PC-3 (cell line): ENCODE data around the gene ST6GALNAC1. TPM values are rescaled to one million over a fixed set of nuclear protein-coding genes. Genes with fewer than 3 reads are reported as not detected.

ENCODE experiments used
- ATAC-seq: fragments of 200-7000 bp; cut with Tn5 transposase; 2 replicates; pipeline ENCODE4 v1.9.1; 2020; ENCODE audit warnings: mild to moderate bottlenecking, moderate library complexity
- BruUV-seq: library from RNA; stranded (reverse); fragments of 400-500 nt; replicated peaks from 2 replicates; lab custom pipeline; 2021; lab: Mats Ljungman, UMichigan
- CTCF ChIA-PET: fragments of 300-600 bp; sonication (Branson Sonifier 250); formaldehyde crosslinking; loops from one replicate; lab custom pipeline; 2022; ENCODE audit warnings: antibody characterized with exemption; lab: Charles Lee
- POLR2A ChIA-PET: fragments of 300-600 bp; sonication (Branson Sonifier 250); formaldehyde crosslinking; loops from one replicate; lab custom pipeline; 2022; ENCODE audit warnings: antibody characterized with exemption; ENCODE audit not compliant: unreplicated experiment; lab: Charles Lee
- DNase-seq: peaks from one replicate; pipeline ENCODE4 v3.0.0-alpha.2; 2015
- H2AFZ ChIP-seq: fragments of 300-600 bp; sonication (generic); 2 replicates; pipeline ENCODE4 v1.6.0; 2016; ENCODE audit warnings: antibody characterized with exemption, low read length
- H3F3A ChIP-seq: fragments of 300-600 bp; sonication (generic); one replicate; pipeline ENCODE4 v1.6.0; 2017; ENCODE audit warnings: antibody characterized with exemption, low read length, control low read depth, mild to moderate bottlenecking; ENCODE audit not compliant: unreplicated experiment
- H3K27ac ChIP-seq: fragments of 300-600 bp; sonication (generic); 2 replicates; pipeline ENCODE4 v1.5.1; 2016; ENCODE audit warnings: mild to moderate bottlenecking, low read length
- H3K27me3 ChIP-seq: fragments of 300-600 bp; sonication (generic); 2 replicates; pipeline ENCODE4 v1.6.1; 2016; ENCODE audit warnings: low read length, mixed read lengths
- H3K36me3 ChIP-seq: fragments of 300-600 bp; sonication (generic); 2 replicates; pipeline ENCODE4 v1.6.1; 2016; ENCODE audit warnings: low read depth, mixed run types, low read length, mixed read lengths
- H3K4me1 ChIP-seq: fragments of 300-600 bp; sonication (generic); 2 replicates; pipeline ENCODE4 v1.5.1; 2016; ENCODE audit warnings: low read length; ENCODE audit not compliant: insufficient read depth
- H3K4me2 ChIP-seq: fragments of 300-600 bp; sonication (generic); 2 replicates; pipeline ENCODE4 v1.6.0; 2016; ENCODE audit warnings: low read length
- H3K4me3 ChIP-seq: fragments of 300-600 bp; sonication (generic); 2 replicates; pipeline ENCODE4 v1.5.1; 2016; ENCODE audit warnings: mild to moderate bottlenecking, low read length, mixed read lengths
- H3K79me2 ChIP-seq: fragments of 300-600 bp; sonication (generic); 2 replicates; pipeline ENCODE4 v1.6.1; 2017; ENCODE audit warnings: low read length, mixed read lengths
- H3K9ac ChIP-seq: fragments of 300-600 bp; sonication (generic); 2 replicates; pipeline ENCODE4 v1.6.0; 2016; ENCODE audit warnings: mild to moderate bottlenecking, low read length
- H3K9me2 ChIP-seq: fragments of 300-600 bp; sonication (generic); replicated peaks from 2 replicates; pipeline ENCODE4 v1.6.1; 2016; ENCODE audit warnings: mixed run types, low read length, mixed read lengths
- H3K9me3 ChIP-seq: fragments of 300-600 bp; sonication (generic); 2 replicates; pipeline ENCODE4 v1.6.1; 2016; ENCODE audit warnings: low read length, mixed read lengths
- H4K20me1 ChIP-seq: fragments of 300-600 bp; sonication (generic); 2 replicates; pipeline ENCODE4 v1.6.1; 2016; ENCODE audit warnings: low read length, mixed read lengths
- CTCF ChIP-seq: fragments of 300-600 bp; sonication (generic); conservative IDR thresholded peaks from 2 replicates; pipeline ENCODE4 v1.5.1; 2017; ENCODE audit warnings: antibody characterized with exemption, low read depth, mild to moderate bottlenecking, low read length
- EZH2 ChIP-seq: fragments of 300-600 bp; sonication (generic); IDR thresholded peaks from one replicate; pipeline ENCODE4 v1.6.1; 2017; ENCODE audit warnings: antibody characterized with exemption, mild to moderate bottlenecking, low read length; ENCODE audit not compliant: unreplicated experiment
- EZH2phosphoT487 ChIP-seq: fragments of 300-600 bp; sonication (generic); IDR thresholded peaks from 2 replicates; pipeline ENCODE4 v1.6.1; 2018; ENCODE audit warnings: mild to moderate bottlenecking, antibody characterized with exemption, low read length, borderline replicate concordance
- intact Hi-C: fragments of 100-400 bp; cut with micrococcal nuclease; formaldehyde crosslinking; loops from 2 replicates; pipeline ENCODE4 v1.9.0; 2023
- total RNA-seq: library from RNA; depleted of rRNA; stranded (reverse); fragments of >200 nt; gene quantifications from 2 replicates; pipeline ENCODE4 v1.2.3, GENCODE V29; 2014

ST6GALNAC1 gene
- total RNA-seq, 1 experiment from 2014 or later = 4.1 TPM

GRCh38 chr17:76626442-76626841, 17.1 kb downstream of the ST6GALNAC1 start:
- intact Hi-C loops = no loop called here
- CTCF ChIA-PET = no interaction called here
- no peak for TF ChIP-seq EZH2phosphoT487
- Histone ChIP-seq H3F3A (no peaks in the 10 kb centered on the region), H4K20me1 (no peaks in the 10 kb centered on the region), H3K9me2 (no peaks in the 10 kb centered on the region), H2AFZ (no peak overlapping the region), H3K4me3 (no peak overlapping the region), H3K4me2 (no peak overlapping the region), H3K27me3 (no peaks in the 10 kb centered on the region), H3K4me1 (peaks cover 9% of the 10 kb centered on the region), H3K79me2 (no peaks in the 10 kb centered on the region), H3K9me3 (no peaks in the 10 kb centered on the region), H3K36me3 (no peaks in the 10 kb centered on the region), H3K9ac (no peak overlapping the region), H3K27ac (no peak overlapping the region)
- ATAC-seq (no peak), DNase-seq (no peak)
- no TSS peak for BruUV-seq
- POLR2A ChIA-PET = no interaction called here

- Histone ChIP-seq H3K79me2 (no peaks in the 10 kb centered on the region), H3F3A (no peaks in the 10 kb centered on the region), H3K27ac (no peak overlapping the region), H3K9me3 (no peaks in the 10 kb centered on the region), H3K4me3 (no peak overlapping the region), H3K27me3 (no peaks in the 10 kb centered on the region), H2AFZ (no peak overlapping the region), H3K4me1 (peaks cover 9% of the 10 kb centered on the region), H3K9ac (no peak overlapping the region), H3K9me2 (no peaks in the 10 kb centered on the region), H3K36me3 (no peaks in the 10 kb centered on the region), H3K4me2 (no peak overlapping the region), H4K20me1 (no peaks in the 10 kb centered on the region)
- ChIA-PET CTCF (interaction anchor here (2.1 kb wide), 1 partner anchor 32 kb away, joined by 9 read pairs; no protein-coding TSS in a partner anchor), POLR2A (no interaction called here)
- no TSS peak for BruUV-seq
- TF ChIP-seq CTCF = no peak
- TF ChIP-seq EZH2phosphoT487 = no peak
- no peak for TF ChIP-seq EZH2
- intact Hi-C loops = loop anchor here (2.0 kb wide), 1 partner anchor 55 kb away; no protein-coding TSS in a partner anchor
- no peak for ATAC-seq
- no peak for DNase-seq
These were observed 18.1 kb downstream of the ST6GALNAC1 start for GRCh38 chr17:76625496-76625895.

GRCh38 chr17:76623271-76624146, 20.0 kb downstream of the ST6GALNAC1 start:
- intact Hi-C loops = loop anchor here (1.0 to 5.0 kb wide), 5 partner anchors 37 to 100 kb away; no protein-coding TSS in a partner anchor
- no peaks in the 10 kb centered on the region for H3K9me3 ChIP-seq
- DNase-seq = peak; percentile 83
- H3K27ac ChIP-seq = no peak overlapping the region
- H3K4me2 ChIP-seq = peak overlapping the region; percentile 68
- peaks cover 9% of the 10 kb centered on the region for H3K4me1 ChIP-seq
- peak overlapping the region; percentile 69 for H2AFZ ChIP-seq
- peak overlapping the region; percentile 6; the same call in 1 of the 2 replicates for H3K4me3 ChIP-seq
- H3K36me3 ChIP-seq = no peaks in the 10 kb centered on the region
- ChIA-PET CTCF (interaction anchor here (0.5 to 2.1 kb wide), 13 partner anchors 25 to 120 kb away, joined by 3 to 10 read pairs (median 5); partner anchors contain the start of gene ST6GALNAC2), POLR2A (interaction anchor here (0.6 kb wide), 2 partner anchors 65 kb away, joined by 4 read pairs; no protein-coding TSS in a partner anchor)
- H3K79me2 ChIP-seq = no peaks in the 10 kb centered on the region
- H4K20me1 ChIP-seq = no peaks in the 10 kb centered on the region
- peak; percentile 94 for ATAC-seq
- H3F3A ChIP-seq = no peaks in the 10 kb centered on the region
- H3K9me2 ChIP-seq = no peaks in the 10 kb centered on the region
- BruUV-seq = no TSS peak
- no peaks in the 10 kb centered on the region for H3K27me3 ChIP-seq
- TF ChIP-seq CTCF (peak; percentile 95), EZH2 (no peak)
- no peak overlapping the region for H3K9ac ChIP-seq
